ENCODE results near the gene CCDC33.

The CCDC33 gene

GRCh38 chr15:74244822-74245341, 8.8 kb downstream of the CCDC33 start:
- DNase-seq (ENCODE audit: low read depth) = no peak
- H3K4me3 ChIP-seq (ENCODE audit: control insufficient read depth, low read depth, low read length) = no peak overlapping the region
- no peak for TF ChIP-seq CTCF (conservative IDR thresholded peaks at IDR 0.05; ENCODE audit: control insufficient read depth, insufficient read depth, low read depth, low read length)

GRCh38 chr15:74245342-74245931, 9.3 kb downstream of the CCDC33 start:
- H3K4me3 ChIP-seq (ENCODE audit: control insufficient read depth, low read depth, low read length) = no peak overlapping the region
- TF ChIP-seq CTCF (conservative IDR thresholded peaks at IDR 0.05; ENCODE audit: control insufficient read depth, insufficient read depth, low read depth, low read length) = no peak
- no peak for DNase-seq (ENCODE audit: low read depth)

- no peak for DNase-seq (ENCODE audit: low read depth)
- no peak overlapping the region for H3K4me3 ChIP-seq (ENCODE audit: control insufficient read depth, low read depth, low read length)
- no peak for TF ChIP-seq CTCF (conservative IDR thresholded peaks at IDR 0.05; ENCODE audit: control insufficient read depth, insufficient read depth, low read depth, low read length)
Measured at GRCh38 chr15:74250266-74250665, 14.1 kb downstream of the CCDC33 start.

- no peak for DNase-seq (ENCODE audit: low read depth)
- H3K4me3 ChIP-seq (ENCODE audit: control insufficient read depth, low read depth, low read length) = no peak overlapping the region
- TF ChIP-seq CTCF (conservative IDR thresholded peaks at IDR 0.05; ENCODE audit: control insufficient read depth, insufficient read depth, low read depth, low read length) = no peak
Measured at GRCh38 chr15:74251131-74251811, 15.1 kb downstream of the CCDC33 start.

GRCh38 chr15:74252291-74252690, 16.2 kb downstream of the CCDC33 start:
- TF ChIP-seq CTCF (conservative IDR thresholded peaks at IDR 0.05; ENCODE audit: control insufficient read depth, insufficient read depth, low read depth, low read length) = no peak
- peak; percentile 63 for DNase-seq (ENCODE audit: low read depth)
- no peak overlapping the region for H3K4me3 ChIP-seq (ENCODE audit: control insufficient read depth, low read depth, low read length)

GRCh38 chr15:74252721-74253120, 16.6 kb downstream of the CCDC33 start:
- no peak overlapping the region for H3K4me3 ChIP-seq (ENCODE audit: control insufficient read depth, low read depth, low read length)
- peak; percentile 35 for DNase-seq (ENCODE audit: low read depth)
- TF ChIP-seq CTCF (conservative IDR thresholded peaks at IDR 0.05; ENCODE audit: control insufficient read depth, insufficient read depth, low read depth, low read length) = no peak
